Measurements from ENCODE around the gene KLHL2. TPM values are rescaled to one million over a fixed set of nuclear protein-coding genes. Genes with fewer than 3 reads are reported as not detected.

Gene KLHL2
- total and polyA plus RNA-seq, 2 of the 13 experiments (the other 11 are each of a cell fraction or from before 2014, with no cell fraction given) = 9.2 to 17.6 TPM

- no peak for TF ChIP-seq CSRNP1 (CRISPR knock-in tag; IDR thresholded peaks at IDR 0.05)
- TF ChIP-seq IRF2 (CRISPR knock-in tag; IDR thresholded peaks at IDR 0.05) = no peak
- no peak for TF ChIP-seq ZBTB26 (CRISPR knock-in tag; IDR thresholded peaks at IDR 0.05; ENCODE audit: borderline replicate concordance)
- TF ChIP-seq ZBTB14 (CRISPR knock-in tag; IDR thresholded peaks at IDR 0.05) = no peak
- no peak for TF ChIP-seq ZNF792 (CRISPR knock-in tag; IDR thresholded peaks at IDR 0.05)
- TF ChIP-seq KDM5B (CRISPR knock-in tag; IDR thresholded peaks at IDR 0.05; ENCODE audit: borderline replicate concordance) = no peak
- no peak for TF ChIP-seq ZNF737 (CRISPR knock-in tag; IDR thresholded peaks at IDR 0.05; ENCODE audit: borderline replicate concordance)
- no peak for TF ChIP-seq GZF1 (CRISPR knock-in tag; IDR thresholded peaks at IDR 0.05)
These were observed 136.2 kb downstream of the KLHL2 start (continued) for GRCh38 chr4:165343353-165344191.
